ENCODE measurements around the gene ZNF446.

DNA sequence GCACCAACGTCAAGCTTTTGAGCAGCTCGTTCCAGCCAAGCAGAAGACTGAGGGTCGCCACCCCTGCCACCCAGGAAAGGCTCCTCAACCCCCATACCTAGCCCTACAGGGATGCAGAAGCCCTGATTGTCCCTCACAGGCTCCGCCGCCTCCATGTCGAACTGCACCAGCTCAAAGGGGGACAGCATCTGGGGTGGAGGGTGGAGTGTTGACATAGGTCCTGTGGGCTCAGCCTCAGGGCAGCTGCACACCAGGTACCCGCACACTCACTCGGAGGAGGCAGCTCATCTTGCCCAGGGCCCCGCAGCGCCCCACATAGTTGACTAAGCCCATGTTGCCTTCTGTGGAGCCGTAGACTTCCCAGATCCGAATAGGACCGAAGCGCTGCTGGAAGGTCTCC is 24.1 kb downstream of the ZNF446 start:
- TF ChIP-seq ZNF77 (CRISPR knock-in tag; IDR thresholded peaks at IDR 0.05) (no peak), CAMTA2 (CRISPR knock-in tag; conservative IDR thresholded peaks at IDR 0.05) (no peak)
